WTC11 (cell line): ENCODE data around the gene CNPY3.

Experiments used
- CTCF ChIP-seq: fragments of 200-600 bp; IDR thresholded peaks from 2 replicates; pipeline ENCODE4 v1.8.0; 2022; ENCODE audit warnings: antibody characterized with exemption
- E2F1 ChIP-seq: sonication (generic); formaldehyde crosslinking; IDR thresholded peaks from 2 replicates; pipeline ENCODE4 v1.8.0; 2022; ENCODE audit warnings: mild to moderate bottlenecking, missing genetic modification reagents
- FOXP1 ChIP-seq: sonication (generic); formaldehyde crosslinking; IDR thresholded peaks from 2 replicates; pipeline ENCODE4 v1.8.0; 2022; ENCODE audit warnings: missing genetic modification reagents, mild to moderate bottlenecking, moderate library complexity, borderline replicate concordance
- NFATC4 ChIP-seq: fragments of 250-450 bp; sonication (Bioruptor Pico); IDR thresholded peaks from 2 replicates; pipeline ENCODE4 v1.9.0; 2021; ENCODE audit warnings: mild to moderate bottlenecking
- TEAD4 ChIP-seq: sonication (generic); formaldehyde crosslinking; IDR thresholded peaks from 2 replicates; pipeline ENCODE4 v1.8.0; 2022; ENCODE audit warnings: mild to moderate bottlenecking, missing genetic modification reagents
- ZNF121 ChIP-seq: sonication (generic); formaldehyde crosslinking; IDR thresholded peaks from 2 replicates; pipeline ENCODE4 v1.8.0; 2023; ENCODE audit warnings: missing genetic modification reagents

GRCh38 chr6:42963179-42963854 lies 34.0 kb downstream of the CNPY3 start:
- TF ChIP-seq TEAD4 (CRISPR knock-in tag) (no peak), FOXP1 (no peak), NFATC4 (CRISPR knock-in tag) (no peak), CTCF (no peak), E2F1 (CRISPR knock-in tag) (no peak), ZNF121 (CRISPR knock-in tag) (no peak)
